MM.1S (cell line): ENCODE results near the gene TMEM219.

ENCODE experiments used
- CTCF ChIP-seq: fragments of 300-600 bp; sonication (generic); IDR thresholded peaks from 2 replicates; pipeline ENCODE4 v1.5.1; 2016; ENCODE audit warnings: antibody characterized with exemption, low read length, mixed read lengths
- EZH2 ChIP-seq: fragments of 300-600 bp; sonication (generic); optimal IDR thresholded peaks from 2 replicates; pipeline ENCODE3; 2017; ENCODE audit warnings: low read depth, mild to moderate bottlenecking, antibody characterized with exemption, low read length, mixed read lengths
- EZH2phosphoT487 ChIP-seq: fragments of 300-600 bp; sonication (generic); IDR thresholded peaks from 2 replicates; pipeline ENCODE4 v1.6.1; 2018; ENCODE audit warnings: antibody characterized with exemption, low read length

GRCh38 chr16:29959293-29959692 is 2.6 kb upstream of the TMEM219 start:
- no peak for TF ChIP-seq CTCF
- TF ChIP-seq EZH2 = no peak
- no peak for TF ChIP-seq EZH2phosphoT487
